Fibroblast of skin of right biceps (primary cell): ENCODE data around the gene FAM117A.
A peak's percentile ranks its signal among the peaks of the same experiment; 100 is the strongest.
"Not testable (repeated sequence)": the region's sequence is repeated elsewhere in the genome, so short reads cannot be mapped to it uniquely, and the experiment has no call there.

Experiments used
- DNase-seq: peaks from one replicate; pipeline ENCODE4 v3.0.0-alpha.2; 2013

The FAM117A gene

GRCh38 chr17:49676276-49676868 lies 87.6 kb downstream of the FAM117A start:
- peak; percentile 28 for DNase-seq

GRCh38 chr17:49674507-49674906 lies 89.4 kb downstream of the FAM117A start:
- no peak for DNase-seq

- DNase-seq, result not testable (repeated sequence)
Measured at GRCh38 chr17:49673679-49674078, 90.3 kb downstream of the FAM117A start.

- DNase-seq, result no peak
Measured at GRCh38 chr17:49670641-49671040, 93.3 kb downstream of the FAM117A start.

- DNase-seq, result no peak
Measured at GRCh38 chr17:49670002-49670401, 93.9 kb downstream of the FAM117A start.

- no peak for DNase-seq
Measured at GRCh38 chr17:49667854-49668253, 96.1 kb downstream of the FAM117A start.

- DNase-seq, result no peak
Measured at GRCh38 chr17:49664706-49665211, 99.2 kb downstream of the FAM117A start.
